ENCODE measurements around the gene NDRG4. TPM values are rescaled to one million over a fixed set of nuclear protein-coding genes. Genes with fewer than 3 reads are reported as not detected.
"Not testable (repeated sequence)": the region's sequence is repeated elsewhere in the genome, so short reads cannot be mapped to it uniquely, and the experiment has no call there.

Gene NDRG4
- polyA plus RNA-seq, 3 donors, result 7.8 to 9.7 (median 8.0) TPM

DNA sequence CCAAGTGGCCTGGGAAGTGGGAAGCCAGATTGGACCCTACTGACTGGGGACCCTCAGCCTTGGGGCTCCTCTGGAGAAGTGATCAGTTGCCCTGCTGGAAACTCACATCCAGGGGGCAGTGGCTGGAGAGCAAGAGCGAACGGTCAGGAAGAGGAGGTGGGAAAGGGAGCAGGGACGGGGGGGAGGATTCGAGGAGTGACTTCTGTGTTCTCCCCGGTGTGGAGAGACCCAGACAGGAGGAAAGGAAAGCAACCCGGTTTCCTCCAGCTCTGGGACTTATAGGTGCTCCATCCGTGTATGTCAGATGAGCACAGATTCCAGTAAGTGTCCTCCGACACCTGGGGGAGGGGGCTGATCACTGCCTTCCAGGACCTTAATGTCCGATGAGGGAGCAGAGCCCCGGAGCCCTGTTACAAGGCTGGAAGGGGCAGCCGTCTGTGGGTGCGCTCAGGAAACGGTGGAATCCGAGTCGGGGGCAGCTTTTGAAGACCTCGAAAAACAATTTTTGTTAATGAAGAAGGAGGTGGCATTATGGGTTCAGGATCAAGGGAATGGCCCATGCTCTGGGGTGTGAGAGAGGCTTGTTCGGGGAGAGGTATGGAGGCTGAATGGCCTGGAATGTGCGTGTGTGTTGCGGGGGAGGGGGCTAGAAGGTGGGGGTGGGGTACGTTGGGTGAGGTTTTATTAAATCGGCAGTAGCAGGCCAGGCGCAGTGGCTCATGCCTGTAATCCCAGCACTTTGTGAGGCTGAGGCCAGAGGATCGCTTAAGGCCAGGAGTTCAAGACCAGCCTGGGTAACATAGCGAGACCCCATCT is 34.8 kb upstream of the NDRG4 start:
- no peak for DNase-seq (ENCODE audit: low read depth in 3 of 3, low spot score in 2 of 3)

DNA sequence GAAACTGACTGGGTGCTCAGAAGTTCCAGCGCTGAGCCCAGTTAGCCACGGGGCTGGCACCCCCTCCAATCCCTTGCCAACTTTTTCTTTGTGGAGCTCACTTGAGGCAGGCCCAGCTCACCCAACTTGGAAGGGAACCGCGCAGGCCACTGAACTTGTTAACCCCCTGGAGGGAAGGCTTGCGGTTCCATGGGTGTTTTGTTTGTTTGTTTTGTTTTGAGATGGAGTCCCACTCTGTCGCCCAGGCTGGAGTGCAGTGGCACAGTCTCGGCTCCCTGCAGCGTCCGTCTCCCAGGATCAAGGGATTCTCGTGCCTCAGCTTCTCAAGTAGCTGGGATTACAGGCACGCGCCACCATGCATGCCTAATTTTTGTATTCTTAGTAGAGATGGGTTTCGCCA is 34.1 kb upstream of the NDRG4 start:
- no peak for DNase-seq (ENCODE audit: low read depth in 3 of 3, low spot score in 2 of 3)

DNA sequence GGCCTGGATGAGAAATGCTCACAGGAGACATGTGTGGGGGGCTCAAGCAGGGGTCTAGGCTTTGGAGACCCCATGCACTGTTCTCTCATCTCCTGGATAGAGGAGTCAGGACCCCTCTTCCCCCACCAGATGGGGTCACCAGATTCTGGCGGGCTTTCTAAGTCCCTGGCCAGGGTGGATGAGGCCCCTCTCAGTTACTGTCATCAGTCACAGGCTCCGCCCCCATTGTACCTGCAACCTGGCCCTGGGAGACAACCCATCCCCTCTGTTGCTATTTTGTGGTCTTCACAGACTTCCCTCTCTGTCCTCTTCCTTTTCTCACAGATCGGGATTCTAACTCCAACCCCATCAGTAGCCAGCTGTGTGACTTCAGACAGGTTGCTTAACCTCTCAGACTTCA is 33.5 kb upstream of the NDRG4 start:
- DNase-seq (ENCODE audit: low read depth in 3 of 3, low spot score in 2 of 3), result no peak

DNA sequence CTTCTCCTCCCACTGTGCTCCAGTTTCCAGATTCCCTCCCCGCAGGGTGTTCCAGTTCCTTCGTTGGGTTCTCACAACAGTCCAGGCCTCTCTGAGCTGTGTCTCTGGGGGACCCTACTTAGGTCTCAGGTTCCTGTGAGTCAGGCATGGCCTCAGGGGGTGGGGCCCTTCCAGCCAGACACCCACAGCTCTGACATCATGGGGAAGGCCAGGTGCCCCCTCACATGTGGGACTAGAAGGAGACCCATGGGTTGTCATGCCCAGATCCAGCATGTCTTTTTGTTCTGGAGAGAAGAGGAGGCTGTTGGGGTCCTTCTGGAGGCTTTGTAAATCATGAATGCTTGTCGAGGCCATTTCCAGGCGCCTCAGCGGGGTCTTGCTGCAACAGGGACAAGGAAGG is 32.0 kb upstream of the NDRG4 start:
- DNase-seq (ENCODE audit: low read depth in 3 of 3, low spot score in 2 of 3), result no peak

DNA sequence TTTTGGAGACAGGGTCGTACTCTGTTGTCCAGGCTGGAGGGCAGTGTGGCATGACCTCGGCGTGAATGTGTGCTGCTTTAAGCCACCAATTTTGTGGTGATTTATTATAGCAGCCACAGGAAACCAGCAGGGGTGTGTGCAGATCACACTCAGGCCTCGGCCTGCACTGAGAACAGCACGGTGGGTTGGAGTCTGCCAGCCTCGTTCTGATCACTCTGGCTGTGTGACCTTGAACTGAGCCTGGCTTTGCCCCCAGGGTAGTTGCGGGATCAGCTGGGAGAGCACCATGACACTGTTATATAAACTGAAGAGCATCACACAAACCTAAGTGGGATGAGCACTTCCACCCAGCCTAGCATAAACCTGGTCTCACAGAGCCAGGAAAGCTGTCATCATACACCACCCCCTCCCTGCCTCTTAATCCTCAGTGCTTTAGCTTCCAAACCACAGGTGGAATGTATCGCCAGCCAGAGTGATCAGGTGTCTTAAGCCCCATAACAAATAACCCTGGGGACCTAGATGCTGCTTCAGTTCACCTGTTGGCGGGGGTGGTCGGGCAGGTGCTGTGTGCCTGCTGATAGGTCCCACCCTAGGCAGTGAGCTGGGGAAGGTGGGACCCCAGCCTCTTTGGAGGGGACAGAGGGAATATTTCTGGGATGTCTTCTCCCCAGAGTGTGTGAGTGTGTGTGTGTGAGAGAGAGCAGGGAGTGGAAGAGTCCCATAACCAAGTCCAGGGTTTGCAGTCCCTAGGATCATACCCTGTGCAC is 28.6 kb upstream of the NDRG4 start:
- no peak for DNase-seq (ENCODE audit: low read depth in 3 of 3, low spot score in 2 of 3)

DNA sequence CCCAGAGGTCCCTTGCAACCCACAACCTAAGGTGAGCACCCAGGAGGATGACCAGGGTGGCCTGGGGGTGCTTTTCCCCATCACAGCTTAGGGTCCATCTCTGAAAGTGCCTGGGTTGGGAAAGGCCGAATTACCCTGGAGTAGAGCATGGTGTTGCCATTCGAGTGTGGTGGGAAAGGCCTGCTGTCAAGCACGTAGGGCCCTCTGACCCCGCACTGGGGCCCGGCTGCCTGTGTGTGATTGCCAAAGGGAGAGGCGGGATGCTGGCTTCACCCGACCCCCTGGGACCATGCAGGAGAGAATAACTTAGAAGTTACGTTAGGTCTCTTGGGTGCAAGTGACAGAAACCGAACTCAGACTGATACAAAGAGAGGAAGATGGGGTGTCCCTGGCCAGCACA is 27.7 kb upstream of the NDRG4 start:
- DNase-seq (ENCODE audit: low read depth in 3 of 3, low spot score in 2 of 3), result no peak

DNA sequence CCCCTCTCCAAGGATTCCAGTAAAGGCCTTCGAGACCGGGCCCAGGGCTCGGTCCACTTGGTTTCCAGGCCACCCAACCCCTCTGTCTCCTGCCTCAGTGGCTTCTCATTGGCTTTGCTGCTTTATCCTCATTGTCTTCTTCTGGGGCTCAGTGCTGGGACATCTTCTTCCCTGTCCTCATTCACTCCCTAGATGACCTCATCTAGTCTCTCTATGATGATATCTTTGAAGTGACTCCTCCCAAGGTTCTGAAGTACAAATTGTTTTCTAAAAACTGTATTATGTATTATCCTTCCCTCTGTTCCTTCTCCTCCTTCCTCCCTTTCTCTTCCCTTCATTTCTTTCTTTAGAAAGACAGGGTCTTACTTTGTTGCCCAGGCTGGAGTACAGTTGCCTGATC is 27.1 kb upstream of the NDRG4 start:
- no peak for DNase-seq (ENCODE audit: low read depth in 3 of 3, low spot score in 2 of 3)

DNA sequence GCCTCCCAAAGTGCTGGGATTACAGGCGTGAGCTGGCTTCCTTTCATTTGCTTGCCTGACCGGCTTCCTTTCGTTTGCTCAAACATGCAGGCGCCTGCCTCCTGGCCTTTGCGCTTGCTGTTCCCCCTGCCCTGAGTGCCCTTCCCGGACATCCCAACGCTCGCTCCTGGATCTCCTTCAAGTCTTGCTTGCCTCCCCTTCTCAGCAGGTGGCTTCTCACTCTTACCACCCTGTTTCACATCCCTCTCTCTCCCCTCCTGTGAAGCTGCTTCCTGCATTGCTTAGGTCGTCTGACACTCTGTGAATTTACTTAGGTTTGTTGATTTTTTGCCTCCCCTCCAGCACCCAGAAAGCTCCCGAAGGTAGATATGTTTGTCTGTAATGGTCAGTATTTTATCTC is 25.6 kb upstream of the NDRG4 start:
- DNase-seq (ENCODE audit: low read depth in 3 of 3, low spot score in 2 of 3), result no peak

DNA sequence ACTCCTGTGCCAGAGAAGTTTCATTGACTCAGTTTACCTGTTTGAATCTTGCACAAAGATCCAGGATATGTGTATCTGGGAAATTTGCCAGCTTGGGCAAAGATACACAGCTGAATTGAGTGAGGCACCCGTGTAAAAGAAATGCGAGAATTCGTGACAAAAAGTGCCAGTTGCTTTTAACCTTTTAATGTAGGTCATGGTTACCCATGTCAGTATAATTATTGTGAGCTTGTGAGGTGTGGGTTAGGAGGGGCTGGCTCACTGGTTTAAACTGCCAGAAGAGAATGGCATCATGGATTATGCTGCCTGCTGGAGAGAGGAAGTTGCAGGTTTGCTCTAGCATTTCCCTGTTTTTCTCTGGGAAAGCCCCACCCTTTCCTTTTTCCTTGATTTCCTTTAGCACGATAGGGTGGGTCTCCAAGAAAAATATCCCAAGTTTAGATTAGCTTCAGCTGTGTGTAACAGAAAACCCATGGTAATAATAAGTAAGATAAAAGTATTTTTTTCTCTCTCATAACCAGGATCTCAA is 24.8 kb upstream of the NDRG4 start:
- DNase-seq (ENCODE audit: low read depth in 3 of 3, low spot score in 2 of 3), result no peak

DNA sequence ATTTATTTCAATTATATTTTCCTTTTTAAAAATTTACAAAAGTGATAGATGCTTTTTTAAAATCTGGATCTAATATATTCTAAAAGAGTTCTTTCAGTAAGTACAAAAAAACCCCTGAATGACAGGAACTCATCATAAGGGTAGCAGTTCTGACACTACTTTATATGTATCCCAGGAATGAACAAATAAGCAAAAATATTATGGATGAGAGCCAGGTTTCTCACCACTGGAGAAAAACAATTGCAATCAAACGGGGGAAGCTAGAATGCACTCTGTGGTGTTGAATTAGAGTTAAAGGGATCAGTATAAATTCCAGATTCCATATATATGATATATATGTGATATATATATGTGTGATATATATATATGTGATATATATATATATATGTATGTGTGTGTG is 23.2 kb upstream of the NDRG4 start:
- no peak for DNase-seq (ENCODE audit: low read depth in 3 of 3, low spot score in 2 of 3)

DNA sequence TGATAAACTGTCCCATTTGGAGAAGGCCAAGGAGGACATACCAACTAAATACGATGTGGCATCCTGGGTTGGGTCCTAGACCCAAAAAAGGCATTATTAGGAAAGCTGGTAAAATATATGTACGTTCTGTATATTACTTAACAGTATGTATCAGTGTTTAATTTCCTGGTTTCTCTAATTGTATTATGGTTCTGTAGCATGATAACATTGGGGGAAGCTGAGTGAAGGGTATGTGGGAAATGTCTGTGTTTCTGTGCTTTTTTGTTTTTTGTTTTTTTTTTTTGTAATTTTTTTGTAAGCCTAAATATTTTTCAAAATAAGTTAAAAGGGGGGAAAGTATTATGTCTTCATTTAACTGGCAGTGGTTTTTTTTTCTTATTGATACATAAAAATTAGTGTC is 21.5 kb upstream of the NDRG4 start:
- DNase-seq (ENCODE audit: low read depth in 3 of 3, low spot score in 2 of 3), result no peak

DNA sequence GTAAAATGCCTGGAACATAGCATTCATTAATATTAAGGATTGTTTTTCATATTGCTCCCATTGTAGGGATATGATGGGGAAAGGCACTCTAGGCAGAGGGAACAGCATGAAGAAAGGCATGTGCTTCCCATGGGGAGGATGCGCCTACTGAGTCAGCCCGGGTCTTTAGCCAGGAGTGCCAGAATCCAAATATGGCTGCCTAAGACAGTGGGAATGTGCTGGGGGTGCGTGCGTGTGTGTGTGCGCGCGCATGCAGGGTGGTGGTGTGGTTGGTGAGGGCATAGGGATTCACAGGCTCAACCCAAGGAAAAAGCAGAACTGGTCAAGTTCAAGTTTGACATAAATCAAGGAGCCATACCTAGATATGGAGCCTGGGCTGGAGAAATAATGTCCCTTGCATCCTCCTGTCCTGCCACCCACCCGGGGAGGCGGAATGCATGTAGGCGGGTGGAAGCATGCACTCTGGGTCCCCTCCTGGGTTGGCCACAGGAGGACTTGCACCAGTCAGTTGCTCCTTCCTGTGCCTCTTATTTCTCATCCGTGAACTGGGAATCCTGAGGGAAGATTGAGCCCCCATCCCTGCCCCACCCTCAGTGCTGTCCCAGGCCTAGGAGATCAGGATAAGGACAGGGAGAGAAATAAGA is 18.6 kb upstream of the NDRG4 start:
- no peak for DNase-seq (ENCODE audit: low read depth in 3 of 3, low spot score in 2 of 3)

DNA sequence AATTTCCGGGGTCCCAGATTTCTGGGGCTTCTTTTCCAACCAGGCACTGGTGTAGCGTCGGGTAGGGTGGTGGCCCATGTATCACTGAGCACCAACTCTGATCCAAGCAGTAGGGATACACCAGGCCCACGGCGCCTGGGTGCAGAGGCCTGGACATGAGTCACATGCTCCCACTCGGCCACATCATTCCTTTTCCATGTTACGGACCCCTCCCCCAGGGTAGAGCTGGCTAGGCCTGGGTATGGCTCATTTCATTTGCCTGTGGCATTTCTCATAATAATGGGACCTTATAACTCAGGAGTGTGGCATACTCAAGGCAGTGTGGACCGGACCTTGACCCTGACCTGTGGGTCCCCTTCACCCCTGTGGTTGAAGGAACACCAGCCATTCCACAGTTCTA is 18.0 kb upstream of the NDRG4 start:
- DNase-seq (ENCODE audit: low read depth in 3 of 3, low spot score in 2 of 3), result no peak

DNA sequence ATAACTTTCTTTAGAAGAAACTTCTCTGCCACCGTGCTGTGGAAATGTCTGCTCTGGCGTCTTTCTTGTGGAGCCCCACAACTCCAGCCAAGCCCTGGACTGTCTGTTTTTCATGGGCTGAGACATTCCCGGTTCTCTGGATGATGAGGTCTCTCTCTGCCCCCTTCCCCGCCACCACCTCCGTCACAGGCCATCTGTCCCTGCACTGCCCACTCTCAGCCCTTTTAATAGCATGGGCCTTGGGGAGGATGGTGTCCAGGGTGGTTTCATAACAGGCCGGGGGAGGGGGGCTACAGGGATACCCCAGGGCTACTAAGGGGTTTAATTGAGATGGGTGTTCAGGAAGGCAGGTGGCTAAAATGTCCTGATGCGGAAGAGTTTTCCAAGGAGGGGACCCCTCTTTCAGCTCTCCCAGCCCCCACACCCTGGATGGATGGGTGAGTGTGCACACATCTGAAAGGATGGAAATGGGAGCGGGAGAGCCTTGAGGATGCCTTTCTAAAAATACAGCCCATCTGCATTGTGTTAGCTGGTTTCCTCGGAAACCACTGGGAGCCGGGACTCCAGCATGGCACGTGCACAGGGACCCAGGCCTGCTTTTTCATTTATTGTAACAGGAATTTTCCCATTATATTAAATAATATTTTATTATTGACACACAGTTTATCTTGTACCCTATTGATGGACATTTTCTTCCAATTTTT is 14.6 kb upstream of the NDRG4 start:
- DNase-seq (ENCODE audit: low read depth in 3 of 3, low spot score in 2 of 3), result no peak

DNA sequence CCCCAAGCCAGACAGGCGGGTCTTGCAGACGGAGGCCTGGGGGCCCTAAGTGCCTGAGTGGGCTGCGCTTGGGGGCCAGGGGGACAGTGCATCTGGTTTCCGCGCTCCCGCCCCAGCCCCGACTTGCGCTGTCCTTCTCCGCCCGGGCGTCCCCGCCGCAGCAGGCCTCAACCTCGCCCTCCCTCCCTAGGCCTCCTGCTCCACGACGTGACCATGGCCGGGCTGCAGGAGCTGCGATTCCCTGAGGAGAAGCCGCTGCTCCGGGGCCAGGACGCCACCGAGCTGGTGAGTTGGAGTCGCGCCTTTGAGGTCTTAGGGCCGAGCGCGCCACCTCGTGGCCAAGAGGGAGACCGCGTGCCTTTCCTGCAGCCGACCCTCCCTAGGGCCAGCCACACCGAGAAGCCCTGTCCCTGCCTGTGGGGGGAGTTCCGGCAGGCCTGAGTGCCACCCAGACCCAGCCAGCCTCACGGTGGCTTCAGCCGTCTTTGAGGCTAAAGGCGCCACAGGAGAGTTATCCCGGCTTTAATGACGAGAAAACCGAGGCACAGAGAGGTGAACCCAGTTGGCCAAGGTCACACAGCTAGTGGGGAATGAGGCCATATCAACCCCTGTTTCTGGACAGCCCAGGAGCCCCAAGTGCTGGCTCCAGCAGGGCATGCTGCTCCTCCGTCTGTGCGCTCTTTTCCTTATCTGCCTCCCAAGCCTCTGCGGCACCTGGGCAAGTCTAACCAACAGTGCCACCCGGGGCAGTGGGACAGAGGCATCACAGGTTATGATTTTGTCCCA is 12.2 kb upstream of the NDRG4 start:
- DNase-seq (ENCODE audit: low read depth in 3 of 3, low spot score in 2 of 3), result peak in 1 of 3 donors; percentile 71

DNA sequence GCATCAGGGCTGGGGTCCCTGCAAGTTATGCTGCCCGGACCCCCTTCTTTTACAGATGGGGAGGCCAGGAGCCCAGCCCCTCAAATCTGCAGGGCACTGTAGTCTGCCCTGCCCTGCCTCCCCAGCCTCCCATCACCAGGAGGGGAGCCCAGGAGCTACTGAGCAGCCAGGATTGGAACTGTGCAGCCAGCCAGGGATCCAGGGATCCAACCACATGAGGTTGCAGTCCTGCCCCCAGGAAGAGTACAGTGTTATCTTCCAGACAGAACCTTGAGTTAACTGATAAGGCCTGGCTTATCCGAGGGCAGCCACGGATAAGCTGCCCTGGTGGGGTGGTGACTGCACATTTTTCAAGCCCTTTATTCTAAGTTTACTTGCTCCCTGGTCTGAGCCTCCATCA is 11.4 kb upstream of the NDRG4 start:
- DNase-seq (ENCODE audit: low read depth in 3 of 3, low spot score in 2 of 3), result no peak

DNA sequence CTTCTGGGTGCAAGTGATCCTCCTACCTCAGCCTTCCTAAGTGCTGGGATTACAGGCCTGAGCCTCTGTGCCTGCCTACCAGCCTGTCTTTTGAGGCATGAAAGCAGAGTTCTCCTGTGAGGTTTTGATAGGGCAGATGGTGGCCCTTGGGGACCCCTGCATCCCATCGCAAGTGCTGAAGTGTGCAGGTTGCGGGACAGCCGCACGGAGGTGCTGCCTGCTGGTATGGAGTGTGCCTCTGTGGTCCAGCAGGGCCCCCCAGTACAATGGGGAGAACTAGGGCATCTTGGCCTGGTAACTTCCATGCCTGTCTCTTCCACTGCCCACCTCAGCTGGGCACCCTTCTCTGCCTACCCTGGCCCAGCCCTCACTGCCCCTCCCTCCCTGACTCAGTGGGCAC is 9.9 kb upstream of the NDRG4 start:
- no peak for DNase-seq (ENCODE audit: low read depth in 3 of 3, low spot score in 2 of 3)

DNA sequence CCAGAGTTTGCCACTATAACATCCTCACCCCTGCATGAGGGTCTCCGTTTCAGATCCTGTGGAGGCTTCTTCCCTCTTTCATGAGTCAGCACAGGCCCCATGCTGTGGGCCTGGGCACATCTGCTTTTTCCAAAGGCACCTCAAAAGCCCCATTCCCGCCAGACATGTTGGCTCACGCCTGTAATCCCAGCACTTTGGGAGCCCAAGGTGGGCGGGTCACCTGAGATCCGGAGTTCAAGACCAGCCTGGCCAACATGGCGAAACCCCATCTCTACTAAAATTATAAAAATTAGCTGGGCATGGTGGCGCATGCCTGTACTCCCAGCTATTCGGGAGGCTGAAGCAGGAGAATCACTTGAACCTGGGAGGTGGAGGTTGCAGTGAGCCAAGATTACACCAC is 9.4 kb upstream of the NDRG4 start:
- DNase-seq (ENCODE audit: low read depth in 3 of 3, low spot score in 2 of 3), result not testable (repeated sequence)

DNA sequence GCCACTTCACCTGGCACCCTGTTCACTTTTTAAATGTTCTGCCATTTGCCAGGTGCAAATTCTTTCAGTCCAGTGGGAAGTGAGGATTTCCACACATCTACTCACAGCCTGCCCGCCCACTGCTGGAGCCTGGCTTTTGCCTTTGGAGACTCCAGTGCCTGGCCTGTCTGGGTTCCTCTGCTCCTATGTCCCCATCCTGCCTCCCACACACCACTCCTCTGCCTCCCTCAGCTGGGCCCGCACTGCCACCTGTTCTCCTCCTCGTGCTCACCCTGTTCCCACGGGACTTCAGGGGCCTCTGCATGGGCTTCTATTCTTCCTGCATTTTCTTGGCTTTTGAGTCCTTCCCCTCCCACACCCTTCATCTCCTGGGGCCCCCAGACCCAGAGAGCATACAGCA is 7.9 kb upstream of the NDRG4 start:
- no peak for DNase-seq (ENCODE audit: low read depth in 3 of 3, low spot score in 2 of 3)

DNA sequence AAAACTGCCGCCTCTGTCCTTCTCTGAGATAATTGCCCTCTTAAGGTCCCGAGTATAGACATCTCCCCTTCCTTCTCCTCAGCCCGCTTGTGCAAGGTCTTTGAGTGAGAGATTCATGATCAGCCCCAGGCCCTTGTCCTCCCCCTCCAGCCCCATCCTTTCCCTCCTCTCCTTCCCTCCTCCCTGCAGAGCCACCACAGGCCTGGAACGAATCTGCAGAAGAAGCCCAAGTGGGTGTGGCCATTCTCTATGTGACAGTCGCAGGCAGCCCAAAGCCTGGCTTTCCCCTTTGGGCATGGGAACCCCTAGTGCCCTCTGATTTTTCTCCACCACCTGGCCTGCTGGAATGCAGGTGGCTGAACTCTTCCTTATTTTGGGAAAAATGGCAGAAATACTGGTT is 7.2 kb upstream of the NDRG4 start:
- DNase-seq (ENCODE audit: low read depth in 3 of 3, low spot score in 2 of 3), result no peak

All from right renal cortex interstitium (tissue), 3 donors.